GM18507 (cell line): Measurements from ENCODE around the gene SH3RF2.

Experiments
- DNase-seq: peaks from one replicate; pipeline ENCODE4 v3.0.0; 2011; ENCODE audit warnings: low read depth; ENCODE audit not compliant: insufficient read length; ENCODE audit errors: extremely low spot score
- FAIRE-seq: peaks from 2 replicates; lab custom pipeline; 2011; peaks lifted over from hg19 to GRCh38; lab: Jason Lieb, UNC

SH3RF2 gene

GRCh38 chr5:145919413-145919812 lies 17.0 kb upstream of the SH3RF2 start:
- FAIRE-seq (no peak), DNase-seq (no peak)

GRCh38 chr5:145920542-145921210 lies 15.7 kb upstream of the SH3RF2 start:
- no peak for FAIRE-seq
- DNase-seq = no peak

GRCh38 chr5:145921211-145921610 lies 15.2 kb upstream of the SH3RF2 start:
- no peak for FAIRE-seq
- no peak for DNase-seq

GRCh38 chr5:145922059-145922458 lies 14.3 kb upstream of the SH3RF2 start:
- no peak for DNase-seq
- no peak for FAIRE-seq

- FAIRE-seq = no peak
- DNase-seq = no peak
Observed at GRCh38 chr5:145923405-145923804, 13.0 kb upstream of the SH3RF2 start.

- no peak for DNase-seq
- no peak for FAIRE-seq
Observed at GRCh38 chr5:145924849-145925248, 11.5 kb upstream of the SH3RF2 start.

GRCh38 chr5:145925353-145925752 lies 11.0 kb upstream of the SH3RF2 start:
- DNase-seq (no peak), FAIRE-seq (no peak)

- FAIRE-seq (no peak), DNase-seq (no peak)
Observed at GRCh38 chr5:145925803-145926202, 10.6 kb upstream of the SH3RF2 start.

- no peak for FAIRE-seq
Observed at GRCh38 chr5:145931718-145932117, 4.7 kb upstream of the SH3RF2 start.

GRCh38 chr5:145934276-145934675 lies 2.1 kb upstream of the SH3RF2 start:
- DNase-seq (no peak), FAIRE-seq (no peak)

More at GRCh38 chr5:145931718-145932117, 4.7 kb upstream of the SH3RF2 start:
- no peak for DNase-seq

- no peak for DNase-seq
- no peak for FAIRE-seq
Observed at GRCh38 chr5:145937432-145938250, 1.3 kb downstream of the SH3RF2 start.

GRCh38 chr5:145938776-145939539 lies 2.6 kb downstream of the SH3RF2 start:
- FAIRE-seq = no peak
- no peak for DNase-seq

GRCh38 chr5:145939540-145940065 lies 3.2 kb downstream of the SH3RF2 start:
- DNase-seq (no peak), FAIRE-seq (no peak)

GRCh38 chr5:145941096-145941447 lies 4.7 kb downstream of the SH3RF2 start:
- FAIRE-seq (no peak), DNase-seq (no peak)

GRCh38 chr5:145941448-145942130 lies 5.2 kb downstream of the SH3RF2 start:
- DNase-seq = no peak
- no peak for FAIRE-seq

- DNase-seq (no peak), FAIRE-seq (no peak)
Observed at GRCh38 chr5:145942201-145942600, 5.8 kb downstream of the SH3RF2 start.

- FAIRE-seq (no peak), DNase-seq (no peak)
Observed at GRCh38 chr5:145942749-145943148, 6.4 kb downstream of the SH3RF2 start.

- FAIRE-seq (no peak), DNase-seq (no peak)
Observed at GRCh38 chr5:145943674-145944121, 7.3 kb downstream of the SH3RF2 start.

GRCh38 chr5:145944328-145944727 lies 8.0 kb downstream of the SH3RF2 start:
- DNase-seq = no peak
- FAIRE-seq = no peak
